WERI-Rb-1 (cell line): ENCODE measurements around the gene USP6NL.

Experiments
- DNase-seq: peaks from one replicate; pipeline ENCODE4 v3.0.0-alpha.2; 2020
- H3K27ac ChIP-seq: fragments of 250-450 bp; sonication (Bioruptor Pico); 2 replicates; pipeline ENCODE4 v1.5.1; 2020; ENCODE audit warnings: mild to moderate bottlenecking, moderate library complexity
- H3K27me3 ChIP-seq: fragments of 250-450 bp; sonication (Bioruptor Pico); 2 replicates; pipeline ENCODE4 v1.5.1; 2021; ENCODE audit warnings: mild to moderate bottlenecking, low read depth, moderate library complexity; ENCODE audit not compliant: insufficient read depth, severe bottlenecking
- H3K36me3 ChIP-seq: fragments of 250-450 bp; sonication (Bioruptor Pico); 2 replicates; pipeline ENCODE4 v1.5.1; 2020; ENCODE audit warnings: mild to moderate bottlenecking, moderate library complexity
- H3K4me3 ChIP-seq: 2 replicates; pipeline ENCODE4 v1.5.1; 2011; ENCODE audit warnings: low read depth, mild to moderate bottlenecking, control low read depth, low read length
- H3K9me3 ChIP-seq: fragments of 250-450 bp; sonication (Bioruptor Pico); 2 replicates; pipeline ENCODE4 v1.5.1; 2021; ENCODE audit warnings: mild to moderate bottlenecking, moderate library complexity; ENCODE audit not compliant: severe bottlenecking
- CTCF ChIP-seq: IDR thresholded peaks from 2 replicates; pipeline ENCODE4 v1.5.1; 2011; ENCODE audit warnings: low read depth, mild to moderate bottlenecking, control low read depth, inconsistent platforms, low read length

The USP6NL gene

GRCh38 chr10:11570751-11571150, 40.7 kb downstream of the USP6NL start:
- no peak for DNase-seq
- Histone ChIP-seq H3K27ac (no peak overlapping the region), H3K36me3 (no peaks in the 10 kb centered on the region), H3K9me3 (no peaks in the 10 kb centered on the region), H3K4me3 (no peak overlapping the region), H3K27me3 (no peaks in the 10 kb centered on the region)
- TF ChIP-seq CTCF = no peak

GRCh38 chr10:11569471-11569870, 42.0 kb downstream of the USP6NL start:
- Histone ChIP-seq H3K4me3 (no peak overlapping the region), H3K27me3 (no peaks in the 10 kb centered on the region), H3K9me3 (no peaks in the 10 kb centered on the region), H3K36me3 (no peaks in the 10 kb centered on the region), H3K27ac (no peak overlapping the region)
- no peak for DNase-seq
- no peak for TF ChIP-seq CTCF

- Histone ChIP-seq H3K4me3 (no peak overlapping the region), H3K27ac (no peak overlapping the region), H3K9me3 (no peaks in the 10 kb centered on the region), H3K27me3 (no peaks in the 10 kb centered on the region), H3K36me3 (no peaks in the 10 kb centered on the region)
- DNase-seq = no peak
- TF ChIP-seq CTCF = no peak
Observed at GRCh38 chr10:11568578-11568977, 42.9 kb downstream of the USP6NL start.

GRCh38 chr10:11564741-11565140, 46.7 kb downstream of the USP6NL start:
- Histone ChIP-seq H3K27me3 (no peaks in the 10 kb centered on the region), H3K4me3 (no peak overlapping the region)
- no peak for DNase-seq

GRCh38 chr10:11563936-11564335, 47.5 kb downstream of the USP6NL start:
- H3K27ac ChIP-seq = no peak overlapping the region
- no peak overlapping the region for H3K4me3 ChIP-seq
- H3K9me3 ChIP-seq = no peaks in the 10 kb centered on the region
- H3K36me3 ChIP-seq = no peaks in the 10 kb centered on the region
- DNase-seq = no peak
- no peak for TF ChIP-seq CTCF
- H3K27me3 ChIP-seq = no peaks in the 10 kb centered on the region

More at GRCh38 chr10:11564741-11565140, 46.7 kb downstream of the USP6NL start:
- Histone ChIP-seq H3K36me3 (no peaks in the 10 kb centered on the region), H3K9me3 (no peaks in the 10 kb centered on the region), H3K27ac (no peak overlapping the region)
- TF ChIP-seq CTCF = no peak

GRCh38 chr10:11562888-11563287, 48.6 kb downstream of the USP6NL start:
- Histone ChIP-seq H3K9me3 (no peaks in the 10 kb centered on the region), H3K4me3 (no peak overlapping the region), H3K36me3 (no peaks in the 10 kb centered on the region), H3K27me3 (no peaks in the 10 kb centered on the region), H3K27ac (no peak overlapping the region)
- TF ChIP-seq CTCF = no peak
- no peak for DNase-seq
